ENCODE data around the gene CAMSAP3.

The CAMSAP3 gene

DNA sequence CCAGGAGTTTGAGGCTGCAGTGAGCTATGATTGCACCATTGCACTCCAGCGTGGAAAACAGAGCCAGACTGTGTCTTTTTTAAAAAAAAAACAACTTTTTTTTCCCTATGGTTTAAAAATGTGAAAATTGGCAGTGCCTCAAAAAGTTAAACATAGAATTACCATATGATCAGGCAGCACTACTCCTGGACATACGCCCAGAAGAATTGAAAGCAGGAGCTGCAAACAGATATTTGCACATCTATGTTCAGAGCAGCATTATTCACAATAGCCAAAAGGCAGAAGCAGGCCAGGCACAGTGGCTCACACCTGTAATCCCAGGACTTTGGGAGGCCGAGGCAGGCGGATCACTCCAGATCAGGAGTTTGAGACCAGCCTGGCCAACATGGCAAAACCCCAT is 69.4 kb downstream of the CAMSAP3 start:
- H3K4me1 ChIP-seq: no peaks in the 10 kb centered on the region
- no peak overlapping the region for H3K4me3 ChIP-seq (ENCODE audit: low read depth, low read length)
- H3K27me3 ChIP-seq: peaks cover 52% of the 10 kb centered on the region
- H3K9me3 ChIP-seq: no peaks in the 10 kb centered on the region
- DNase-seq: no peak
- TF ChIP-seq CTCF (IDR thresholded peaks at IDR 0.05; ENCODE audit: low read depth, low read length): no peak
- H3K36me3 ChIP-seq: no peaks in the 10 kb centered on the region
